ENCODE measurements around the gene FGF11. TPM values are rescaled to one million over a fixed set of nuclear protein-coding genes. Genes with fewer than 3 reads are reported as not detected.
"Not testable (repeated sequence)": the region's sequence is repeated elsewhere in the genome, so short reads cannot be mapped to it uniquely, and the experiment has no call there.

The FGF11 gene
- total and polyA plus RNA-seq, 2 donors (not counting 3 experiments of a cell fraction or from before 2014, with no cell fraction given), result 0.70 TPM; not detected in 1

- POLR2A ChIA-PET; H3K27ac ChIP-seq (ENCODE audit: insufficient read depth, low read depth, low read length); H3K9ac ChIP-seq (replicated peaks; ENCODE audit: extremely low read depth, insufficient read depth, low read length); H3K27me3 ChIP-seq (ENCODE audit: control insufficient read depth in 2 of 2, insufficient read depth in 2 of 2, low read length in 2 of 2); H3K9me1 ChIP-seq (replicated peaks; ENCODE audit: control insufficient read depth, extremely low read depth, insufficient read depth, low read length); H3K36me3 ChIP-seq (ENCODE audit: control insufficient read depth in 2 of 2, extremely low read depth in 1 of 2, insufficient read depth in 2 of 2, low read length in 2 of 2); CTCF ChIA-PET; H3K4me3 ChIP-seq (replicated peaks in 1 of 3; ENCODE audit: insufficient read depth in 1 of 3, low read depth in 1 of 3, low read length in 3 of 3); BruUV-seq (replicated peaks); FAIRE-seq; H2AFZ ChIP-seq (ENCODE audit: low read depth, low read length); H4K20me1 ChIP-seq (replicated peaks; ENCODE audit: control insufficient read depth, extremely low read depth, insufficient read depth, low read length); dilution Hi-C loops (cut with MboI; ENCODE audit: extremely low pct_ligation_motif_present, low sequenced_read_pairs); DNase-seq (ENCODE audit: low read depth, low spot score); H3K4me2 ChIP-seq (ENCODE audit: insufficient read depth, low read length); H3K9me3 ChIP-seq (replicated peaks; ENCODE audit: control insufficient read depth, insufficient read depth, low read length): not testable (repeated sequence)
- peaks cover 39% of the 10 kb centered on the region for H3K4me1 ChIP-seq (ENCODE audit: control insufficient read depth, extremely low read depth, insufficient read depth, low read length)
- peaks cover 43% of the 10 kb centered on the region for H3K79me2 ChIP-seq (ENCODE audit: control insufficient read depth, insufficient read depth, low read length)
- intact Hi-C loops (cut with micrococcal nuclease), result loop anchor here (10.0 kb wide), 1 partner anchor 204 kb away; the partner anchor contains the start of genes TP53 and WRAP53
Observed at GRCh38 chr17:7481275-7481674, 42.0 kb downstream of the FGF11 start, which contains the start of gene SLC35G6. SLC35G6 (plus strand) TSS chr17:7481446; CDS start chr17:7481517, 71 bp downstream.

GRCh38 chr17:7481842-7482741, 42.8 kb downstream of the FGF11 start:
- intact Hi-C loops (cut with micrococcal nuclease), result loop anchor here (10.0 kb wide), 1 partner anchor 203 kb away; the partner anchor contains the start of genes TP53 and WRAP53

GRCh38 chr17:7482742-7483088, 43.4 kb downstream of the FGF11 start:
- BruUV-seq (replicated peaks); dilution Hi-C loops (cut with MboI; ENCODE audit: extremely low pct_ligation_motif_present, low sequenced_read_pairs); H4K20me1 ChIP-seq (replicated peaks; ENCODE audit: control insufficient read depth, extremely low read depth, insufficient read depth, low read length); H3K27me3 ChIP-seq (ENCODE audit: control insufficient read depth in 2 of 2, insufficient read depth in 2 of 2, low read length in 2 of 2); H3K9ac ChIP-seq (replicated peaks; ENCODE audit: extremely low read depth, insufficient read depth, low read length); H3K4me3 ChIP-seq (replicated peaks in 1 of 3; ENCODE audit: insufficient read depth in 1 of 3, low read depth in 1 of 3, low read length in 3 of 3); H3K9me3 ChIP-seq (replicated peaks; ENCODE audit: control insufficient read depth, insufficient read depth, low read length); POLR2A ChIA-PET; CTCF ChIA-PET; H3K4me2 ChIP-seq (ENCODE audit: insufficient read depth, low read length); H3K27ac ChIP-seq (ENCODE audit: insufficient read depth, low read depth, low read length); H3K36me3 ChIP-seq (ENCODE audit: control insufficient read depth in 2 of 2, extremely low read depth in 1 of 2, insufficient read depth in 2 of 2, low read length in 2 of 2); H2AFZ ChIP-seq (ENCODE audit: low read depth, low read length); H3K9me1 ChIP-seq (replicated peaks; ENCODE audit: control insufficient read depth, extremely low read depth, insufficient read depth, low read length); FAIRE-seq; DNase-seq (ENCODE audit: low read depth, low spot score): not testable (repeated sequence)
- Histone ChIP-seq H3K4me1 (ENCODE audit: control insufficient read depth, extremely low read depth, insufficient read depth, low read length) (peaks cover 34% of the 10 kb centered on the region), H3K79me2 (ENCODE audit: control insufficient read depth, insufficient read depth, low read length) (peaks cover 44% of the 10 kb centered on the region)
- intact Hi-C loops (cut with micrococcal nuclease), result loop anchor here (10.0 kb wide), 1 partner anchor 202 kb away; the partner anchor contains the start of genes TP53 and WRAP53

More at GRCh38 chr17:7481842-7482741, 42.8 kb downstream of the FGF11 start:
- FAIRE-seq; H3K27me3 ChIP-seq (ENCODE audit: control insufficient read depth in 2 of 2, insufficient read depth in 2 of 2, low read length in 2 of 2); DNase-seq (ENCODE audit: low read depth, low spot score); CTCF ChIA-PET; dilution Hi-C loops (cut with MboI; ENCODE audit: extremely low pct_ligation_motif_present, low sequenced_read_pairs); H3K9ac ChIP-seq (replicated peaks; ENCODE audit: extremely low read depth, insufficient read depth, low read length); H4K20me1 ChIP-seq (replicated peaks; ENCODE audit: control insufficient read depth, extremely low read depth, insufficient read depth, low read length); H3K4me2 ChIP-seq (ENCODE audit: insufficient read depth, low read length); H3K27ac ChIP-seq (ENCODE audit: insufficient read depth, low read depth, low read length); H3K9me1 ChIP-seq (replicated peaks; ENCODE audit: control insufficient read depth, extremely low read depth, insufficient read depth, low read length); H2AFZ ChIP-seq (ENCODE audit: low read depth, low read length); H3K9me3 ChIP-seq (replicated peaks; ENCODE audit: control insufficient read depth, insufficient read depth, low read length); POLR2A ChIA-PET; BruUV-seq (replicated peaks); H3K4me3 ChIP-seq (replicated peaks in 1 of 3; ENCODE audit: insufficient read depth in 1 of 3, low read depth in 1 of 3, low read length in 3 of 3); H3K36me3 ChIP-seq (ENCODE audit: control insufficient read depth in 2 of 2, extremely low read depth in 1 of 2, insufficient read depth in 2 of 2, low read length in 2 of 2): not testable (repeated sequence)
- Histone ChIP-seq H3K79me2 (ENCODE audit: control insufficient read depth, insufficient read depth, low read length) (peaks cover 44% of the 10 kb centered on the region), H3K4me1 (ENCODE audit: control insufficient read depth, extremely low read depth, insufficient read depth, low read length) (peaks cover 35% of the 10 kb centered on the region)
